Posterior vena cava (tissue), 2 donors: ENCODE measurements around the gene RERE. TPM values are rescaled to one million over a fixed set of nuclear protein-coding genes. Genes with fewer than 3 reads are reported as not detected.
"Not testable (repeated sequence)": the region's sequence is repeated elsewhere in the genome, so short reads cannot be mapped to it uniquely, and the experiment has no call there.

Experiments
- DNase-seq: peaks from one replicate; pipeline ENCODE4 v3.0.0-alpha.2; 2020; ENCODE audit warnings: low spot score
- intact Hi-C, 2 donors: fragments of 100-400 bp; cut with DNase I; formaldehyde crosslinking; loops; one replicate each; pipeline versions ENCODE4 v1.14.1 to v1.14.2; 2022 to 2023
- total RNA-seq, 2 donors: library from RNA; stranded (reverse); fragmentation: NEBNext Ultra II Directional; extraction: Animal tissue kit (Norgen Biotek cat#: 25700); gene quantifications; one replicate each; pipeline ENCODE4 v1.2.1, GENCODE V29; 2021
- donor health status: DM: yes; HTN: yes; CAD: no.
- donor health status: DM: yes; HTN: yes; CAD: no.

Gene RERE
- total RNA-seq, 2 donors from 2014 or later: 94.9 to 116 TPM

DNA sequence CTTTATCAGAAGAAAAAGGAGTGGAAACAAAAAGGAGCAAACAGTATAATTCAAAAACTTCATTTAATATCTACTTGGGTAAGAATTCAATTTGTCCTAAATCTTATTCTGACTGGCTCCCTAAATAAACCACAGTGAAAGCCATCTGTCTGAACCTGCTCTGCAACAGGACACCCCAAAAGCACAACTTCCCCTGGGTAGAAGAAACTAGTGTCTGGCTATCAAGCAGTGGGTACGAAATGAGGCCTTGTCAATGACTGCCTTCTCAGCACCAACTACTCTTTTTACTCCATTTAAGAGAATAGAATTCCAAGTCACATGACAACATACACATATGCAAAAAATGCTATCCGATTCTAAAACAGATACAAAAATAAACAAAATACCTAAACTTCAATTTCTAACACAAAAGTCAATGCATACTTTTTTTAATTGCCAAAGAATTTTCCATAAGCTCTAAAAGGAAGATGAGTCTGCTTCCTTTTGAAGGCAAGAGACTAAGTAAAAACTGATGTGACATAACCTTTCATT, 292.7 kb downstream of the RERE start:
- intact Hi-C loops: no loop called here
- no peak for DNase-seq

GRCh38 chr1:8523666-8524206, 293.7 kb downstream of the RERE start:
- no peak for DNase-seq
- intact Hi-C loops: no loop called here

DNA sequence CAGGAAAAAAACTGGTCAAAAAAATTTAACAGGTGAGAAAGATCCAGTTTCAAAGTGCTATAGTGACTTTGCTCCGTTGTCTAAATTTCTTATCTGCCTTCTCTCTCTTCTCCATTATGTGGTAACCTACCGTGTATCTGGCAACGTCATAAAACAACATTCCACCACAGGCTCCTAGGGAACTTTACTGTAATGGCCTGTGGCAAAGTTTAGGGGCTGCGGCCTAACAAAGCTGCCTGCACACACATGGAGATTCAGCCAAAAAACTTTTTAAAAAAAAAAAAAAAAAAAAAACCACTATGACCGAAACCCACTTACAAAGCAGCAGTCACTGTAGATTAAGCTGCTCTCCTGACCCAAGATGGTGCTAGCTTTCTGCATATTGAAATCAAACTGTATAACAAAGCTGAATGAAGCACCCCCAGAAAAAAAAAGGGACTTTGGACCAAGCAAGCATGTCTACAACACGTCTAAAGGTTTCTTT, 296.9 kb downstream of the RERE start:
- intact Hi-C loops: no loop called here
- no peak for DNase-seq

DNA sequence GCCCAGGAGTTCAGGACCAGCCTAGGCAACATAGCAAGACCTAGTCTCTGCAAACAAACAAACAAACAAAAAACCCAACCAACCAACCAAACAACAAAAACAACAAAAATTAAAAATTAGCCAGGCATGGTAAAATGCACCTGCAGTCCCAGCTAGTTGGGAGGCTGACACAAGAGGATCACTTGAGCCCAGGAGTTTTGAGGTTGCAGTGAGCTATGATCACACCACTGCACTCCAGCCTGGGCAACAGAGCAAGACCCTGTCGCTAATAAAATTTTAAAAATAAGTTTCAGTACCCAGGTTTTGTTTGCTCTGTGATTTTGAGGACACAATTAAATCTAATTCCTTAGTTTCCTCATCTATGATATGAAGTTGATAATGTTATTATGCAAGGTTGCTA, 298.3 kb downstream of the RERE start:
- intact Hi-C loops: no loop called here
- no peak for DNase-seq

- DNase-seq: no peak
- intact Hi-C loops: no loop called here
Measured at GRCh38 chr1:8518490-8518801, 299.0 kb downstream of the RERE start.

GRCh38 chr1:8517661-8518489, 299.6 kb downstream of the RERE start:
- intact Hi-C loops: no loop called here
- DNase-seq: no peak

- intact Hi-C loops: no loop called here
- DNase-seq: no peak
Measured at GRCh38 chr1:8516793-8517556, 300.5 kb downstream of the RERE start.

GRCh38 chr1:8516278-8516777, 301.1 kb downstream of the RERE start:
- no peak for DNase-seq
- intact Hi-C loops: no loop called here

- no peak for DNase-seq
- intact Hi-C loops: no loop called here
Measured at GRCh38 chr1:8512504-8512903, 304.9 kb downstream of the RERE start.

DNA sequence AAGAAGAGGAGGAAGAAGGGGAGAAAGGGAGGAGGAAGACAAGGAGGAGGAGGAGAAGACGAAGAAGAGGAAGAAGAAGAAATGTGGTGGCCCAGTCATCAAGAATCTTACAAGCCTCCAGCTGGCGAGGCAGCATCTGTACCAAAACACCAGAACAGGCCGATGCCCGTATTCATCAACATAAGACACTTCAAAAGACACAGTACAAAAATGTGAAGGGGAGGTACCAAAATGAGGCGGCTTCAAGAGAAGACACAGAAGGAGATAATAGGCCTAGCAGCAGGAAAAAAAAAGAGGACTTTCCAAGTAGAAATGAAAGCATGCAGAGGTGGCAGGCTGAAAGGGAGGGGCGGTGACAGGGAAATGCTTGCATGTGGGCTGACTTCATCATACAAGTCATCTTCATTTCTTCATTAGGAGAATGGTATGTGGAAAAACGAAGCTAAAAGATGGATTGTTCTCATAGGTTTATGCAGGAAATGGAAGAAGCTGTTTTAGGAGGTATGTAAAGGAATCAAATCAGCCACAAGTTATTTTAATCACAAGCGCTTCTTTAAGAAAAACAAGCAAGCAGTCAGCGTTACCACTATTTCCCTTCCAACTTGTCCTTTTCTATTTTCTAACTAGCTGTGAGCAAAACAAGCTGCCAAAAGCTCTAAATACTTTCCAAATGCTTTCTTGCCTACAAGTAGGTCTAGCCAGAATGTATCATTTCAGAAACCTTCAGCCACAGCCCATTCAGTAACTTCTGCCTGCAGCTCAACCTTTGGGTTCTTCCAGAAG, 307.2 kb downstream of the RERE start:
- intact Hi-C loops: no loop called here

GRCh38 chr1:8509579-8509978, 307.9 kb downstream of the RERE start:
- no peak for DNase-seq
- intact Hi-C loops: no loop called here

More for the DNA sequence above, 307.2 kb downstream of the RERE start:
- no peak for DNase-seq

DNA sequence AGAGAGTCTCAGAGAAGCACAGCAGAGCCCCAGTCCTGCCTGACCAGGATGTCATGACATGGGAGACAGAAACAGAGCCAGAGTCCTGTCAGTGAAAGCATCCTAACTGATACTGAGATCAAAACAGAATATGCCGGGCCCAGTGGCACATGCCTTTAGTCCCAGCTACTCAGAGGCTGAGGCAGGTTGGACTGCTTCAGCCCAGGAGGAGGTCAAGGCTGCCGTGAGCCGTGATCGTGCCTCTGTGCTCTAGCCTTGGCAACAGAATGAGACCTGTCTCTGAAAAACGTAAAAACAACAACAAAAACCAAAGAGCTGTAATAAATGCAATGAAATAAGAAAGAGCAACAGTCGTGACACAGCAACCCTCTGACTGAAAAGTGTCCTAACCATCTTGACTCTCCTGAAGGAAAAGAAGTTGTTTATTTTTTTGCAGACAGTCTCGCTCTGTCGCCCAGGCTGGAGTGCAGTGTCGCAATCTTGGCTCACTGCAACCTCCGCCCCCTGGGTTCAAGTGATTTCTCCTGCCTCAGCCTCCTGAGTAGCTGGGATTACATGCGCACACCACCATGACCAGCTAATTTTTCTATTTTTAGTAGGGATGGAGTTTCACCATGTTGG, 310.3 kb downstream of the RERE start:
- DNase-seq: no peak
- intact Hi-C loops: no loop called here

- intact Hi-C loops: no loop called here
- DNase-seq: no peak
Measured at GRCh38 chr1:8506456-8506855, 311.0 kb downstream of the RERE start.

- DNase-seq: no peak
- intact Hi-C loops: loop anchor here in 1 of 2 donors (1.0 kb wide), 1 partner anchor 38 kb away; no protein-coding TSS in a partner anchor
Measured at GRCh38 chr1:8503842-8504241, 313.6 kb downstream of the RERE start.

DNA sequence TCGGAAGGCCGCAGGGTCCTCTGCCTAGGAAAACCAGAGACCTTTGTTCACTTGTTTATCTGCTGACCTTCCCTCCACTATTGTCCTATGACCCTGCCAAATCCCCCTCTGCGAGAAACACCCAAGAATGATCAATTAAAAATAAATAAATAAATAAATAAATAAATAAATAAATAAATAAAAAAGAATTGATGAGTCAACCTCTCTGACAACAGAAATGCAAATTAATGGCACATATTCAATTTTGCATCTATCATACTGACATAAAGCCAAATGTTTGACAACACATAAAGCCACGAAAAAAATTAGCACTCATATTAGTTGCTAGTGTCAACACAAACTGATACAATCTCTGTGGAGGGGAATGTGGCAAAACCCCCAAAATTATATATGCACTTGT, 314.5 kb downstream of the RERE start:
- intact Hi-C loops: loop anchor here in 1 of 2 donors (1.0 kb wide), 1 partner anchor 37 kb away; no protein-coding TSS in a partner anchor
- DNase-seq: not testable (repeated sequence)

DNA sequence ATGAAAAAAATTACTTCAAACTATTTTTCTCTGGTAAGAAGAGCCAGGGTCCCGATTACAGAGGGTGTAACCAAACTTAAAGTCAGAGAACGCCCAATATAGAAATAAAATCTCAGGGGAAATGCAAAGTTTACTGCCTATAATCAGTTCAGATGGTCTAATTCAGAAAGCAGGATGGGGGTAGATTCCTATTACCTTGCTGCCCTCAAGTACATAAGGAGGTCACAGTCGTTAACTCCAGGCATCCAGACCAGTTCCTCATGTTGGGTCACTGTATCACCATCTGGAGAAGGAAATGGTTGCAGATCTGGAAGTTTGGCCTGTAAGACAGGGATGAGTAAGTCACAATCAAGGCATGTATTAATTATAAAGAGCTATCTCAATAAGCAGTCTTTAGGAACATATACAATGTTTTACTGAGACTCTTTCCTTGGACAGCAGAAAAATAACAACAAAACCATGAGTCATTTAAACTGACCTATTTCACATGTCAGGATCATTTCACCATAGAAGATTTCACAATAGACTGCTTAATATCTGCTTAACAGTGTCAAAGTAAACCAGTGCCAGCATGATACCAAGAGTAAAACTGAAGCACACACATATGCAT, 320.1 kb downstream of the RERE start:
- intact Hi-C loops: no loop called here
- no peak for DNase-seq

- intact Hi-C loops: no loop called here
- no peak for DNase-seq
Measured at GRCh38 chr1:8496473-8496872, 321.0 kb downstream of the RERE start.

- no peak for DNase-seq
- intact Hi-C loops: no loop called here
Measured at GRCh38 chr1:8495928-8496401, 321.5 kb downstream of the RERE start.
